HFF-Myc (cell line): ENCODE data around the gene C2orf72.

Experiments
- DNase-seq: peaks from one replicate; pipeline ENCODE4 v3.0.0-alpha.2; 2011; ENCODE audit warnings: low read depth; ENCODE audit errors: extremely low read depth
- H3K4me3 ChIP-seq: replicated peaks from 2 replicates; pipeline ENCODE4 v1.5.1; 2011; ENCODE audit warnings: low read depth, mild to moderate bottlenecking, control low read depth, low read length
- TF ChIP-seq, protein P1 (sequence below): IDR thresholded peaks from 2 replicates; pipeline ENCODE4 v1.5.1; 2012; ENCODE audit warnings: mild to moderate bottlenecking, low read depth, low read length, control low read depth; ENCODE audit errors: missing control alignments

C2orf72 gene

GRCh38 chr2:231028889-231029288, 8.4 kb upstream of the C2orf72 start:
- DNase-seq = no peak
- TF ChIP-seq, protein P1, sequence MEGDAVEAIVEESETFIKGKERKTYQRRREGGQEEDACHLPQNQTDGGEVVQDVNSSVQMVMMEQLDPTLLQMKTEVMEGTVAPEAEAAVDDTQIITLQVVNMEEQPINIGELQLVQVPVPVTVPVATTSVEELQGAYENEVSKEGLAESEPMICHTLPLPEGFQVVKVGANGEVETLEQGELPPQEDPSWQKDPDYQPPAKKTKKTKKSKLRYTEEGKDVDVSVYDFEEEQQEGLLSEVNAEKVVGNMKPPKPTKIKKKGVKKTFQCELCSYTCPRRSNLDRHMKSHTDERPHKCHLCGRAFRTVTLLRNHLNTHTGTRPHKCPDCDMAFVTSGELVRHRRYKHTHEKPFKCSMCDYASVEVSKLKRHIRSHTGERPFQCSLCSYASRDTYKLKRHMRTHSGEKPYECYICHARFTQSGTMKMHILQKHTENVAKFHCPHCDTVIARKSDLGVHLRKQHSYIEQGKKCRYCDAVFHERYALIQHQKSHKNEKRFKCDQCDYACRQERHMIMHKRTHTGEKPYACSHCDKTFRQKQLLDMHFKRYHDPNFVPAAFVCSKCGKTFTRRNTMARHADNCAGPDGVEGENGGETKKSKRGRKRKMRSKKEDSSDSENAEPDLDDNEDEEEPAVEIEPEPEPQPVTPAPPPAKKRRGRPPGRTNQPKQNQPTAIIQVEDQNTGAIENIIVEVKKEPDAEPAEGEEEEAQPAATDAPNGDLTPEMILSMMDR = no peak

GRCh38 chr2:231029563-231029962, 7.8 kb upstream of the C2orf72 start:
- no peak overlapping the region for H3K4me3 ChIP-seq
- DNase-seq = no peak
- TF ChIP-seq, protein P1 = no peak

More at GRCh38 chr2:231028889-231029288, 8.4 kb upstream of the C2orf72 start:
- H3K4me3 ChIP-seq = no peak overlapping the region

- TF ChIP-seq, protein P1 = no peak
- H3K4me3 ChIP-seq = no peak overlapping the region
- no peak for DNase-seq
These were observed 6.6 kb upstream of the C2orf72 start for GRCh38 chr2:231030725-231031124.

DNA sequence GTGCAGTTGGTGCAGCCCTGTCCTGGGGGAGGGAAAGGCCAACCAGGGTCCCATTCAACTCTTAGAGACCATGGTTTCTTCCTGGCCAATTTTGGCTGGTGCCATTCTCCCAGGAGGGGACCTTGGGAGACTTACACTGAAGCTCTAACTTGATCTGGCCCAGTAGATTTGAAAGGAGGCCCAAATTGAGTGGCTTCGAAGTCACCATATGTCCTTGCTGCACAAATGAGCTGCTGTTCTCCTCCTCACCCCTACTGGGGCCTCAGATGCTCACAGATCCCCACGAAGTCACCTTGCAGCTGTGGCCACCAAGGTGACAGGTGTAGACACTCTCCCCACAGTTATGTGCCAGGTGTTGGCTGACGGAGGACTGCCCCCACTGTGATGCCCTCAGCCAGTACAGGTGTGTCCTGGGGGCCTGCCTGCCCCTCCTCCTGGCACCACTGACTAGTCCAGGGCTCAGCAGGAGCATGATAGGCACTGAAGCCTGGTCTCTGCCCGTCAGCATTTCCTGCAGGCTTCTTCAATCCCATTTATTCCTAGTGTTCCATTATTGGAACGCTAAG, 4.7 kb upstream of the C2orf72 start:
- H3K4me3 ChIP-seq = no peak overlapping the region
- TF ChIP-seq, protein P1 = no peak
- no peak for DNase-seq

- no peak overlapping the region for H3K4me3 ChIP-seq
- DNase-seq = no peak
- TF ChIP-seq, protein P1 = no peak
These were observed 3.9 kb upstream of the C2orf72 start for GRCh38 chr2:231033147-231034132.

GRCh38 chr2:231034291-231034882, 2.9 kb upstream of the C2orf72 start:
- no peak for DNase-seq
- H3K4me3 ChIP-seq = no peak overlapping the region
- TF ChIP-seq, protein P1 = no peak
